ENCODE measurements around the gene MTARC2.

MTARC2 gene

GRCh38 chr1:220786057-220786336 is 37.9 kb downstream of the MTARC2 start:
- no peak for DNase-seq (ENCODE audit: low read depth)
- H3K4me3 ChIP-seq (ENCODE audit: control insufficient read depth, low read depth, low read length) = no peak overlapping the region
- TF ChIP-seq CTCF (conservative IDR thresholded peaks at IDR 0.05; ENCODE audit: control insufficient read depth, insufficient read depth, low read depth, low read length) = no peak

- H3K4me3 ChIP-seq (ENCODE audit: control insufficient read depth, low read depth, low read length) = peak within 1 kb of the TSS; percentile 50
- peak; percentile 46 for DNase-seq (ENCODE audit: low read depth)
- no peak for TF ChIP-seq CTCF (conservative IDR thresholded peaks at IDR 0.05; ENCODE audit: control insufficient read depth, insufficient read depth, low read depth, low read length)
Measured at GRCh38 chr1:220786337-220787068, 38.4 kb downstream of the MTARC2 start, which contains the start of gene MTARC1. TSS of gene MTARC1 (plus strand) at chr1:220786913. CDS start at chr1:220786945, 32 bp downstream.

- peak overlapping the region; percentile 50 for H3K4me3 ChIP-seq (ENCODE audit: control insufficient read depth, low read depth, low read length)
- no peak for TF ChIP-seq CTCF (conservative IDR thresholded peaks at IDR 0.05; ENCODE audit: control insufficient read depth, insufficient read depth, low read depth, low read length)
Measured at GRCh38 chr1:220787069-220787619, 39.0 kb downstream of the MTARC2 start.

GRCh38 chr1:220788900-220789299 is 40.8 kb downstream of the MTARC2 start:
- no peak for TF ChIP-seq CTCF (conservative IDR thresholded peaks at IDR 0.05; ENCODE audit: control insufficient read depth, insufficient read depth, low read depth, low read length)
- no peak overlapping the region for H3K4me3 ChIP-seq (ENCODE audit: control insufficient read depth, low read depth, low read length)
- DNase-seq (ENCODE audit: low read depth) = no peak

More at GRCh38 chr1:220787069-220787619, 39.0 kb downstream of the MTARC2 start:
- DNase-seq (ENCODE audit: low read depth) = no peak

- peak; percentile 35 for DNase-seq (ENCODE audit: low read depth)
- H3K4me3 ChIP-seq (ENCODE audit: control insufficient read depth, low read depth, low read length) = no peak overlapping the region
- no peak for TF ChIP-seq CTCF (conservative IDR thresholded peaks at IDR 0.05; ENCODE audit: control insufficient read depth, insufficient read depth, low read depth, low read length)
Measured at GRCh38 chr1:220789532-220790147, 41.5 kb downstream of the MTARC2 start.

- no peak overlapping the region for H3K4me3 ChIP-seq (ENCODE audit: control insufficient read depth, low read depth, low read length)
- no peak for DNase-seq (ENCODE audit: low read depth)
- no peak for TF ChIP-seq CTCF (conservative IDR thresholded peaks at IDR 0.05; ENCODE audit: control insufficient read depth, insufficient read depth, low read depth, low read length)
Measured at GRCh38 chr1:220791285-220791684, 43.2 kb downstream of the MTARC2 start.

All from fibroblast of mammary gland (primary cell).